SU-DHL-6 (cell line): Measurements from ENCODE around the gene SNX14.

Experiments
- H2AFZ ChIP-seq: fragments of 200-600 bp; sonication (generic); 2 replicates; pipeline ENCODE4 v1.6.1; 2014; ENCODE audit warnings: low read depth, mild to moderate bottlenecking, moderate library complexity, mixed read lengths, antibody characterized with exemption, low read length; ENCODE audit not compliant: severe bottlenecking
- H3F3A ChIP-seq: fragments of 200-600 bp; shearing (Covaris generic); 2 replicates; pipeline ENCODE4 v1.6.0; 2016; ENCODE audit warnings: antibody characterized with exemption, mild to moderate bottlenecking; ENCODE audit not compliant: insufficient read depth
- H3K27ac ChIP-seq: fragments of 200-600 bp; sonication (generic); 2 replicates; pipeline ENCODE4 v1.5.1; 2016; ENCODE audit warnings: low read depth, mild to moderate bottlenecking, low read length, moderate library complexity, mixed read lengths
- H3K27me3 ChIP-seq: fragments of 200-600 bp; sonication (generic), shearing (Covaris generic); 2 replicates; pipeline ENCODE4 v1.6.0; 2014; ENCODE audit warnings: mild to moderate bottlenecking, low read length
- H3K36me3 ChIP-seq: fragments of 200-600 bp; sonication (generic); 2 replicates; pipeline ENCODE4 v1.6.1; 2014; ENCODE audit warnings: mild to moderate bottlenecking, low read length, mixed read lengths
- H3K4me2 ChIP-seq: fragments of 300-600, 200-600 bp; shearing (Covaris generic), sonication (generic); 2 replicates; pipeline ENCODE4 v1.6.0; 2014; ENCODE audit warnings: low read length, low read depth, mild to moderate bottlenecking; ENCODE audit not compliant: poor library complexity, severe bottlenecking
- H3K4me3 ChIP-seq: fragments of 200-600 bp; sonication (generic); 2 replicates; pipeline ENCODE4 v1.5.1; 2014; ENCODE audit warnings: antibody characterized with exemption, low read length, mild to moderate bottlenecking, mixed read lengths; ENCODE audit not compliant: insufficient read depth, poor library complexity, severe bottlenecking
- H3K79me2 ChIP-seq: fragments of 200-600 bp; sonication (generic); 2 replicates; pipeline ENCODE4 v1.6.1; 2014; ENCODE audit warnings: mild to moderate bottlenecking, low read length, moderate library complexity; ENCODE audit not compliant: insufficient read depth
- H3K9ac ChIP-seq: fragments of 200-600 bp; sonication (generic); 2 replicates; pipeline ENCODE4 v1.7.0; 2014; ENCODE audit warnings: mild to moderate bottlenecking, low read length
- H3K9me2 ChIP-seq: fragments of 200-600 bp; sonication (generic); replicated peaks from 2 replicates; pipeline ENCODE4 v1.6.1; 2014; ENCODE audit warnings: low read length; ENCODE audit not compliant: insufficient read depth
- H3K9me3 ChIP-seq: fragments of 200-600 bp; sonication (generic); 2 replicates; pipeline ENCODE4 v1.6.1; 2014; ENCODE audit warnings: low read length, mixed read lengths; ENCODE audit not compliant: insufficient read depth
- H4K20me1 ChIP-seq: fragments of 200-600 bp; sonication (generic); 2 replicates; pipeline ENCODE4 v1.6.1; 2014; ENCODE audit warnings: low read depth, mild to moderate bottlenecking, antibody characterized with exemption, low read length, moderate library complexity, mixed read lengths
- EZH2phosphoT487 ChIP-seq: fragments of 200-600 bp; sonication (generic), shearing (Covaris generic); conservative IDR thresholded peaks from 2 replicates; pipeline ENCODE4 v1.6.1; 2018; ENCODE audit warnings: mild to moderate bottlenecking, antibody characterized with exemption, low read length, moderate library complexity, mixed read lengths
- TF ChIP-seq, protein P1 (sequence below): fragments of 200-600 bp; sonication (generic); IDR thresholded peaks from one replicate; pipeline ENCODE4 v1.5.1; 2017; ENCODE audit warnings: antibody characterized with exemption, mild to moderate bottlenecking, low read length, moderate library complexity; ENCODE audit not compliant: insufficient read depth, poor library complexity, severe bottlenecking

SNX14 gene

DNA sequence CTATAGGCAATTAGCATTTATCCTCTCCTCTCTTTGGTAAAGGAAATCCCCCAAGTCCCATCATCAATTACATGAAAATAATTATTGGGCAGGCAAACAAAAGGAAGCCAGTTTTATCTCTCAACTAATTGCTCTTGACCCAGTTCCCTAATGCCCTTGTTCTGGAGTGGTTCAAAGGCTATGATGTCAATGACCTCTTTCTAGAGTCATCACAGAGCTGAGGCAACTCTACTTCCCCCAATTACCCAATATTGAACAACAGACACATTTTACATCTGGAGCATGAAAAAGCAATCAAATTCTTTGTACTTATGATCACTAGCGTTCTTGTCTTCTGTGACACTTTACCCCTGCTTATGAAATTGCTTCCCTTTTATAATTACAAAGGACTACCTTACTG lies 100.3 kb downstream of the SNX14 start:
- Histone ChIP-seq H3K36me3 (no peaks in the 10 kb centered on the region), H3F3A (no peaks in the 10 kb centered on the region), H4K20me1 (no peaks in the 10 kb centered on the region), H3K9me2 (no peaks in the 10 kb centered on the region), H3K9me3 (no peaks in the 10 kb centered on the region), H3K9ac (no peak overlapping the region), H3K79me2 (no peaks in the 10 kb centered on the region), H3K4me3 (no peak overlapping the region), H3K27ac (no peak overlapping the region), H3K27me3 (no peaks in the 10 kb centered on the region), H2AFZ (no peak overlapping the region), H3K4me2 (no peak overlapping the region)
- TF ChIP-seq, protein P1, sequence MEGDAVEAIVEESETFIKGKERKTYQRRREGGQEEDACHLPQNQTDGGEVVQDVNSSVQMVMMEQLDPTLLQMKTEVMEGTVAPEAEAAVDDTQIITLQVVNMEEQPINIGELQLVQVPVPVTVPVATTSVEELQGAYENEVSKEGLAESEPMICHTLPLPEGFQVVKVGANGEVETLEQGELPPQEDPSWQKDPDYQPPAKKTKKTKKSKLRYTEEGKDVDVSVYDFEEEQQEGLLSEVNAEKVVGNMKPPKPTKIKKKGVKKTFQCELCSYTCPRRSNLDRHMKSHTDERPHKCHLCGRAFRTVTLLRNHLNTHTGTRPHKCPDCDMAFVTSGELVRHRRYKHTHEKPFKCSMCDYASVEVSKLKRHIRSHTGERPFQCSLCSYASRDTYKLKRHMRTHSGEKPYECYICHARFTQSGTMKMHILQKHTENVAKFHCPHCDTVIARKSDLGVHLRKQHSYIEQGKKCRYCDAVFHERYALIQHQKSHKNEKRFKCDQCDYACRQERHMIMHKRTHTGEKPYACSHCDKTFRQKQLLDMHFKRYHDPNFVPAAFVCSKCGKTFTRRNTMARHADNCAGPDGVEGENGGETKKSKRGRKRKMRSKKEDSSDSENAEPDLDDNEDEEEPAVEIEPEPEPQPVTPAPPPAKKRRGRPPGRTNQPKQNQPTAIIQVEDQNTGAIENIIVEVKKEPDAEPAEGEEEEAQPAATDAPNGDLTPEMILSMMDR: no peak
- no peak for TF ChIP-seq EZH2phosphoT487

DNA sequence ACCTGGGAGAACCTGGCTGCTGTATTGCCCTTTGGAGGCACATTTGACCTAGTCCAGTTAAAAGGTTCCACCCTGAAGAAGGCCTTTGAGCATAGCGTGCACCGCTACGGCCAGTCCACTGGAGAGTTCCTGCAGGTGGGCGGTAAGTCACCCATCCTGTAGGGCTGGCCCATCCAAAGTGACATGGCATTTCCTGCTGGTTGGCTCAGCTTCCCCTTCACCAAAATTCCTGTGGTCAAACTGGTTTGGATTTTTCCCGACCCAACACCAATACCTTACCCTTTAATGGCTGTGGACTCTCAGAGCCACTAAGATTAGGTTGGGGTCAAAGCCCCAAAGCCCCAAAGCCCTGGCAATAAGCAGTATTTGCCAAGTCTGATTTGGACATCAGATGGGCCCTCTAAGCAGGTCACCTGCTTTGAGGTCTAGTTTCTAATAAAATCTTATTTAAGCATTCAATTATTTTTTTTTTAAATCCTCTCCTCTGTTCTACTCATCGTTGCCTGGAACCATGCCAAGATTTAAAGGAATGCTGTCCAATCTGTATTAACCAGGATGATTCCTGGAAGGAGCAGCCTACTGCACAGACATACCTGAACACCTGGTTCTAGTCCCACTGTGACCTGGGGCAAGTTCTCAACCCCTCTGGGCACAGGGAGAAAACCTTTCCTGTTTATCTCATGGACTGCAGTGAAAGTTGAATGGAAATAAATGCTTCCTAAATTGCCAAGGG lies 103.0 kb downstream of the SNX14 start:
- Histone ChIP-seq H4K20me1 (no peaks in the 10 kb centered on the region), H3K27ac (no peak overlapping the region), H3K79me2 (no peaks in the 10 kb centered on the region), H3K27me3 (no peaks in the 10 kb centered on the region), H3K9ac (no peak overlapping the region), H3K36me3 (no peaks in the 10 kb centered on the region), H3K4me2 (no peak overlapping the region), H3K4me3 (no peak overlapping the region), H2AFZ (no peak overlapping the region), H3F3A (no peaks in the 10 kb centered on the region), H3K9me2 (no peaks in the 10 kb centered on the region), H3K9me3 (no peaks in the 10 kb centered on the region)
- TF ChIP-seq, protein P1: no peak
- no peak for TF ChIP-seq EZH2phosphoT487

DNA sequence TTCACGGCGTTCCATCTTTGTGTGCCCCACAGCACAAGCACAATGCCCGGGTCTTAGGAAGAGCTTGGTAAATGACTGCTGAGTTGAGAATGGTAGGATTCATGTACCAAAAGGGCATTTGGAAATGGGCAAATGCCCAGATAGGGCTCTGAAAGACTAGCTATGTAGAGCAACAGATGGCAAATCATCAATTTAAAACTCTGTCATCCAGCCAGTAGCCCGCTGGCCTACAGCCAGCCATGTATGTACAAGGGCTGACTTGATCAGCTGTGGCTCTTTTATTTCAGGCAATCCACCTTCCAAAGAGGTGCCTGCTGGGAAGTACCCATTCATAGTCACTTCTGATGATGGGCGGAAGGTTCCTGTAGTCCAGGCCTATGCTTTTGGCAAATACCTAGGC lies 108.7 kb downstream of the SNX14 start:
- Histone ChIP-seq H2AFZ (no peak overlapping the region), H3K36me3 (no peaks in the 10 kb centered on the region), H3K79me2 (no peaks in the 10 kb centered on the region), H3K9me2 (no peaks in the 10 kb centered on the region), H3K27ac (no peak overlapping the region), H3K4me3 (no peak overlapping the region), H3F3A (no peaks in the 10 kb centered on the region), H3K27me3 (no peaks in the 10 kb centered on the region), H3K9ac (no peak overlapping the region), H4K20me1 (no peaks in the 10 kb centered on the region), H3K4me2 (no peak overlapping the region), H3K9me3 (no peaks in the 10 kb centered on the region)
- TF ChIP-seq, protein P1: no peak
- TF ChIP-seq EZH2phosphoT487: no peak
